HepG2 (cell line): Measurements from ENCODE around the gene AKIP1. TPM values are rescaled to one million over a fixed set of nuclear protein-coding genes. Genes with fewer than 3 reads are reported as not detected.
"Not testable (repeated sequence)": the region's sequence is repeated elsewhere in the genome, so short reads cannot be mapped to it uniquely, and the experiment has no call there.

Source experiments
- ATAC-seq: fragments of 200-7000 bp; cut with Tn5 transposase; 3 replicates; pipeline ENCODE4 v1.9.1; 2020; ENCODE audit warnings: mild to moderate bottlenecking, moderate library complexity
- BruUV-seq: library from RNA; stranded (reverse); fragments of 400-500 nt; replicated peaks from 2 replicates; lab custom pipeline; 2021; lab: Mats Ljungman, UMichigan
- CTCF ChIA-PET: fragments of 300-600 bp; formaldehyde crosslinking; extraction: SDS; loops from one replicate; lab custom pipeline; 2021; ENCODE audit warnings: low total read pairs, inconsistent platforms, low intra/inter-chr PET ratio; lab: Yijun Ruan, JAX
- POLR2A ChIA-PET: fragments of 350-600 bp; sonication (Branson Sonifier 250); formaldehyde crosslinking; loops from one replicate; lab custom pipeline; 2020; ENCODE audit warnings: antibody characterized with exemption, inconsistent platforms; lab: Yijun Ruan, JAX
- DNase-seq: peaks from one replicate; pipeline ENCODE4 v3.0.0-alpha.2; 2015; ENCODE audit warnings: low spot score
- FAIRE-seq: peaks from 3 replicates; lab custom pipeline; 2011; peaks lifted over from hg19 to GRCh38; lab: Jason Lieb, UNC
- H2AFZ ChIP-seq: one replicate; pipeline ENCODE4 v1.6.1; 2011; ENCODE audit warnings: low read length, inconsistent platforms
- H3K27ac ChIP-seq: fragments of 300-600 bp; 3 replicates; pipeline ENCODE4 v1.8.0; 2011; ENCODE audit warnings: mixed run types, mild to moderate bottlenecking, mixed read lengths, low read length, inconsistent platforms; ENCODE audit not compliant: insufficient read depth; ENCODE audit errors: extremely low read length
- H3K27me3 ChIP-seq, 2 experiments: fragments of 200-600 bp in 1 of 2; 2 replicates in 1 of 2; 3 replicates in 1 of 2; pipeline versions ENCODE4 v1.6.0 to v1.8.0; 2011; ENCODE audit warnings: low read length in 2 of 2, mild to moderate bottlenecking in 2 of 2, moderate library complexity in 2 of 2, inconsistent platforms in 1 of 2; ENCODE audit not compliant: insufficient read depth in 2 of 2, control insufficient read depth in 1 of 2
- H3K36me3 ChIP-seq, 2 experiments: fragments of 200-600 bp in 1 of 2; replicated peaks in 1 of 2; 2 replicates in 1 of 2; 3 replicates in 1 of 2; pipeline versions ENCODE4 v1.5.1 to v1.8.0; 2011; ENCODE audit warnings: low read length in 2 of 2, inconsistent platforms in 1 of 2; ENCODE audit not compliant: insufficient read depth in 2 of 2, control insufficient read depth in 1 of 2
- H3K4me1 ChIP-seq: 2 replicates; pipeline ENCODE4 v1.5.1; 2012; ENCODE audit warnings: low read length, inconsistent platforms; ENCODE audit not compliant: insufficient read depth
- H3K4me2 ChIP-seq: 2 replicates; pipeline ENCODE4 v1.6.0; 2011; ENCODE audit warnings: low read depth, low read length, inconsistent platforms
- H3K4me3 ChIP-seq, 3 experiments: fragments of 200-600 bp in 1 of 3; sonication (generic), shearing (Covaris generic) in 1 of 3; replicated peaks in 1 of 3; 2 replicates each; pipeline ENCODE4 v1.5.1; 2011 to 2016; ENCODE audit warnings: low read length in 3 of 3, inconsistent platforms in 2 of 3, low read depth in 2 of 3, mild to moderate bottlenecking in 2 of 3, control low read depth in 1 of 3, mixed read lengths in 1 of 3; ENCODE audit not compliant: insufficient read depth in 1 of 3
- H3K79me2 ChIP-seq: one replicate; pipeline ENCODE4 v1.6.1; 2011; ENCODE audit warnings: low read length, inconsistent platforms; ENCODE audit not compliant: insufficient read depth
- H3K9ac ChIP-seq: 2 replicates; pipeline ENCODE4 v1.6.0; 2011; ENCODE audit warnings: mild to moderate bottlenecking, low read depth, low read length, inconsistent platforms; ENCODE audit not compliant: insufficient read depth
- H3K9me3 ChIP-seq: 2 replicates; pipeline ENCODE4 v1.5.1; 2012; ENCODE audit warnings: mild to moderate bottlenecking, low read length
- H4K20me1 ChIP-seq: 2 replicates; pipeline ENCODE4 v1.6.0; 2011; ENCODE audit warnings: inconsistent platforms, mild to moderate bottlenecking, low read length, moderate library complexity; ENCODE audit not compliant: insufficient read depth
- PPARG ChIP-seq: conservative IDR thresholded peaks from 2 replicates; pipeline ENCODE4 v1.6.1; 2016; ENCODE audit warnings: missing biosample characterization, missing genetic modification reagents
- RBAK ChIP-seq: sonication (generic); formaldehyde crosslinking; IDR thresholded peaks from 2 replicates; pipeline ENCODE4 v1.5.1; 2020; ENCODE audit warnings: mild to moderate bottlenecking, missing genetic modification reagents
- WGBS: methylation state at CpG from one replicate; pipeline ENCODE4 v1.1.6; 2017; ENCODE audit warnings: low lambda C conversion rate; 5-methylcytosine and 5-hydroxymethylcytosine counted together
- in situ Hi-C: cut with HindIII; loops from 2 replicates; pipeline ENCODE4 v1.10.0; 2017; ENCODE audit warnings: low pct_unique_long_range_greater_than_20kb; ENCODE audit not compliant: extremely low pct_ligation_motif_present
- intact Hi-C: fragments of 100-400 bp; cut with micrococcal nuclease; formaldehyde crosslinking; loops from one replicate; pipeline ENCODE4 v1.10.0; 2022; ENCODE audit not compliant: unreplicated experiment
- polyA plus RNA-seq, 8 experiments: library from polyadenylated mRNA; depleted of rRNA in 3 of 8; stranded (reverse) in 7 of 8; unstranded in 1 of 8; fragments of >200 nt; fragmentation: Illumina TruSeq in 4 of 8; extraction: Trizol in 4 of 8; gene quantifications; 2 replicates each; pipeline versions ENCODE4 v1.2.1 to v1.2.3, GENCODE V29; 2011 to 2016; ENCODE audit warnings: low read depth in 4 of 8, missing spikeins in 1 of 8, mixed read lengths in 1 of 8; ENCODE audit not compliant: insufficient read depth in 1 of 8
- total RNA-seq, 5 experiments: library from RNA; depleted of rRNA; stranded (reverse); fragments of >200 nt; fragmentation: Illumina TruSeq; extraction: Trizol; gene quantifications; 2 replicates each; pipeline ENCODE4 v1.2.3, GENCODE V29; 2016; ENCODE audit warnings: low read depth in 1 of 5

Gene AKIP1
- total and polyA plus RNA-seq, 2 of the 13 experiments (the other 11 are each of a cell fraction or from before 2014, with no cell fraction given) = 10.0 to 20.3 TPM

DNA sequence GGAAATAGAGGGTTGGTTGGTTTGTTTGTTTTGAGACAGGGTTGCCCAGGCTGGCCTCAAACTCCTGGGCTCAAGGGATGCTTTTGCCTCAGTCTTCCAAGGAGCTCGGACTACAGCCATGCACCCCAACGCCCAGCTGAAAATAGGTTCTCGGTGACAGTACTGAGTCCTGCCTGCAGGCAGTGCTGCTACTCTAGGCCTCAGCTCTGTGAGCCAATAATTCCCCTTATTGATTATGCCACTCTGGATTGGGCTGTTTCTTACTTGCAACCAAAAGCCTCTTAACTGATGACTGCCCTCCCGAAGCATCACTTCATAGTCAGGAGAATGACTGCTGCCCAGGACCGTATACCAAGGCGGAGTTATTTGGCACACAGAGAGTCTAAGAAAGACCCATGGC, 22.9 kb downstream of the AKIP1 start (continued):
- no peak for TF ChIP-seq PPARG (CRISPR knock-in tag)
- TF ChIP-seq, all 625 proteins: peak for 2

DNA sequence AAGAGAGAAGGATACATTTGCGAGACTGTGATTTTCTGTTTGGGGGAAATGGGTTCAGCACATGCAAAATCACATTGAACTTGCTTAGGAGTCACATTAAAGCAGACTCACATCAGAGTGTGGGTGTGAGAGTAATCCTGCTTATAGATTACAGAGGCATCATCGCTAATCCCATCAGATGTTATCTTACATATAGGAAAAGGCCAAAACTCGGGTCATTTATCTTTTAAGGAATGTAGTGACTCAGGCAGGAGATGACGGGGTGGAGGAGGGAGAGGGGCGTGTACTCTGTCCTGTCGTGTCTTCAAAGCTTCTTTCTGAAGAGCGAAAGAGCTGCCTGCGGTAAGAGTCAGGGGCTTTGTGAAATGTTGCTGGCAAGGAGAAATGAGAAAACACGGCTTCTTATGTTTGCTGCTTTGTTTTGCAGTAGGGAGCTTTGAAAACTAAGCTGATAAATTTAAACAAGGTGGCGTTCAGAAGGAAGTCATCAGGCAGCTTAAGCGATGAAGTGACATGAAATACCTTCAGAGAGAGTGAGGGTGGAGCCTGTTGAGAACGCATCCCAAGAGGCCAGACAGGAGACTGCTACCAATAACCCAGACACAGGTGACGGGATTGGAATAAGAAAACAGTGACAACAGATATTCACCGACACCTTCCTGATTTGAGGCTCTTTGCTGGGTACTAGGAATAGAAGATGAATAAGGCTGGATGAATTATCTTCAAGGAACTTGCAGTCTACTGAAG, 23.9 kb downstream of the AKIP1 start:
- DNase-seq = peak; percentile 18
- H3K27ac ChIP-seq = no peak overlapping the region
- intact Hi-C loops (no loop called here), in situ Hi-C loops (no loop called here)
- ChIA-PET POLR2A (interaction anchor here (0.9 kb wide), 1 partner anchor 9 kb away, joined by 3 read pairs; no protein-coding TSS in a partner anchor), CTCF (no interaction called here)
- no peak for FAIRE-seq
- H3K4me1 ChIP-seq = no peaks in the 10 kb centered on the region
- peak overlapping the region; percentile 65 for H2AFZ ChIP-seq
- H3K79me2 ChIP-seq = no peaks in the 10 kb centered on the region
- BruUV-seq = no TSS peak
- no peak overlapping the region for H3K9ac ChIP-seq
- no peak for TF ChIP-seq RBAK (CRISPR knock-in tag)
- 48% methylated on average over 14 of the region's 14 CpGs for WGBS
- H4K20me1 ChIP-seq = no peaks in the 10 kb centered on the region
- H3K4me2 ChIP-seq = no peak overlapping the region
- no peaks in the 10 kb centered on the region for H3K36me3 ChIP-seq
- no peaks in the 10 kb centered on the region for H3K27me3 ChIP-seq
- H3K9me3 ChIP-seq = no peaks in the 10 kb centered on the region
- no peak for ATAC-seq
- no peak overlapping the region for H3K4me3 ChIP-seq

DNA sequence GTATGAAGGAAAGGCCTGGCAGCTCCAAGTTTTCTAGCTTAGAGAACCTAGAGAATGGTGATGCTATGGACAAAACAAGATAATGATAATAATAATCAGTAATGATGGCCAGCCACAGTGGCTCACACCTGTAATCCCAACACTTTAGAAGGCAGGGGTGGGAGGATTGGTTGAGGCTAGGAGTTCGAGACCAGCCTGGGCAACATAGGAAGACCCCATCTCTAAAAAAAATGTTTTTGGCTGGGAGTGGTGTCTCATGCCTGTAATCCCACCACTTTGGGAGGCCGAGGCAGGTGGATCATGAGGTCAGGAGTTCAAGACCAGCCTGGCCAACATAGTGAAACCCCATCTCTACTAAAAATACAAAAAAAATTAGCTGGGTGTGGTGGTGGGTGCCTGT, 24.8 kb downstream of the AKIP1 start:
- BruUV-seq, intact Hi-C loops: not testable (repeated sequence)

More for the DNA sequence above, 24.8 kb downstream of the AKIP1 start:
- H3K79me2 ChIP-seq, ATAC-seq, in situ Hi-C loops, H2AFZ ChIP-seq, DNase-seq, H3K36me3 ChIP-seq, H3K9me3 ChIP-seq, FAIRE-seq, H4K20me1 ChIP-seq, H3K4me3 ChIP-seq, H3K27me3 ChIP-seq, H3K9ac ChIP-seq, H3K4me2 ChIP-seq, H3K27ac ChIP-seq, H3K4me1 ChIP-seq: not testable (repeated sequence)
- 81% methylated on average over 2 of the region's 2 CpGs for WGBS
- POLR2A ChIA-PET = interaction anchor here (0.9 kb wide), 1 partner anchor 10 kb away, joined by 3 read pairs; no protein-coding TSS in a partner anchor
- CTCF ChIA-PET = interaction anchor here (0.7 kb wide), 1 partner anchor 24 kb away, joined by 3 read pairs; no protein-coding TSS in a partner anchor
